Astrocyte of the cerebellum (primary cell): ENCODE measurements around the gene USP14.

ENCODE experiments used
- DNase-seq: peaks from one replicate; pipeline ENCODE4 v3.0.0-alpha.2; 2011; ENCODE audit warnings: low read depth
- H3K4me3 ChIP-seq: 2 replicates; pipeline ENCODE4 v1.5.1; 2011; ENCODE audit warnings: mild to moderate bottlenecking, low read depth, low read length, moderate library complexity
- CTCF ChIP-seq: IDR thresholded peaks from 2 replicates; pipeline ENCODE4 v1.5.1; 2012; ENCODE audit warnings: low read length, low read depth, moderate library complexity, mild to moderate bottlenecking; ENCODE audit errors: missing control alignments
- in situ Hi-C: cut with HindIII; loops from 2 replicates; pipeline ENCODE4 v1.10.0; 2017; ENCODE audit warnings: low sequenced_read_pairs

USP14 gene

GRCh38 chr18:195651-196050 is 37.3 kb downstream of the USP14 start:
- in situ Hi-C loops: no loop called here
- DNase-seq: no peak
- TF ChIP-seq CTCF: no peak
- no peak overlapping the region for H3K4me3 ChIP-seq

- no peak for DNase-seq
- H3K4me3 ChIP-seq: no peak overlapping the region
- TF ChIP-seq CTCF: no peak
- in situ Hi-C loops: no loop called here
Observed at GRCh38 chr18:199214-199613, 40.9 kb downstream of the USP14 start.

- TF ChIP-seq CTCF: no peak
- no peak overlapping the region for H3K4me3 ChIP-seq
- in situ Hi-C loops: no loop called here
- no peak for DNase-seq
Observed at GRCh38 chr18:199768-200167, 41.4 kb downstream of the USP14 start.

- in situ Hi-C loops: no loop called here
- TF ChIP-seq CTCF: no peak
- DNase-seq: no peak
- H3K4me3 ChIP-seq: no peak overlapping the region
Observed at GRCh38 chr18:210075-210474, 51.7 kb downstream of the USP14 start.

GRCh38 chr18:210733-211132 is 52.4 kb downstream of the USP14 start:
- no peak for TF ChIP-seq CTCF
- no peak overlapping the region for H3K4me3 ChIP-seq
- DNase-seq: no peak
- in situ Hi-C loops: no loop called here

GRCh38 chr18:211582-211981 is 53.2 kb downstream of the USP14 start:
- in situ Hi-C loops: no loop called here
- no peak for TF ChIP-seq CTCF
- no peak for DNase-seq
- no peak overlapping the region for H3K4me3 ChIP-seq

GRCh38 chr18:212780-213179 is 54.4 kb downstream of the USP14 start:
- in situ Hi-C loops: no loop called here
- TF ChIP-seq CTCF: no peak
- H3K4me3 ChIP-seq: no peak overlapping the region
- no peak for DNase-seq
